Lung (tissue), 16 donors: ENCODE measurements around the gene ZCCHC12. TPM values are rescaled to one million over a fixed set of nuclear protein-coding genes. Genes with fewer than 3 reads are reported as not detected.

Experiments
- ATAC-seq: fragments of 200-7000 bp; cut with Tn5 transposase; one replicate; pipeline ENCODE4 v1.9.1; 2020; ENCODE audit warnings: moderate number of reproducible peaks; ENCODE audit not compliant: insufficient read depth, low FRiP score
- DNase-seq, 3 donors: peaks; one replicate each; pipeline ENCODE4 v3.0.0-alpha.2; 2013 to 2017
- H3K27ac ChIP-seq, 2 donors: one replicate each; pipeline ENCODE4 v1.5.1; 2013; ENCODE audit warnings: mild to moderate bottlenecking in 2 of 2, moderate library complexity in 2 of 2, control low read depth in 1 of 2, inconsistent platforms in 1 of 2, low read depth in 1 of 2, low read length in 1 of 2
- H3K27me3 ChIP-seq, 3 donors: one replicate each; pipeline ENCODE4 v1.5.1; 2013; ENCODE audit warnings: low read length in 2 of 3; ENCODE audit not compliant: control insufficient read depth in 3 of 3, insufficient read depth in 3 of 3
- H3K36me3 ChIP-seq, 4 donors: one replicate each; pipeline ENCODE4 v1.5.1; 2013; ENCODE audit warnings: low read length in 4 of 4, mild to moderate bottlenecking in 1 of 4, moderate library complexity in 1 of 4; ENCODE audit not compliant: control insufficient read depth in 4 of 4, insufficient read depth in 4 of 4
- H3K4me1 ChIP-seq, 5 donors: one replicate each; pipeline ENCODE4 v1.5.1; 2013; ENCODE audit warnings: low read length in 5 of 5, mild to moderate bottlenecking in 2 of 5, moderate library complexity in 1 of 5; ENCODE audit not compliant: control insufficient read depth in 5 of 5, insufficient read depth in 5 of 5
- H3K4me3 ChIP-seq: one replicate; pipeline ENCODE4 v1.5.1; 2013; ENCODE audit warnings: mild to moderate bottlenecking, control low read depth, moderate library complexity
- H3K9ac ChIP-seq, 2 donors: one replicate each; pipeline ENCODE4 v1.5.1; 2013; ENCODE audit warnings: low read length in 2 of 2, control low read depth in 1 of 2; ENCODE audit not compliant: insufficient read depth in 1 of 2
- H3K9me3 ChIP-seq, 4 donors: one replicate each; pipeline ENCODE4 v1.5.1; 2013; ENCODE audit warnings: low read length in 3 of 4, mild to moderate bottlenecking in 1 of 4, moderate library complexity in 1 of 4; ENCODE audit not compliant: control insufficient read depth in 4 of 4, insufficient read depth in 3 of 4
- CTCF ChIP-seq: IDR thresholded peaks from 2 replicates; pipeline ENCODE4 v1.5.1; 2012; ENCODE audit warnings: mild to moderate bottlenecking; ENCODE audit errors: control extremely low read depth, extremely low read depth
- WGBS, 2 donors: extraction: QIAGEN DNeasy Blood & Tissue Kit; methylation state at CpG; one replicate each; pipeline ENCODE4 v1.1.7; 2013; 5-methylcytosine and 5-hydroxymethylcytosine counted together
- long read RNA-seq, 5 donors: transcript quantifications; one replicate each; lab custom pipeline, GENCODE V29; 2026
- polyA plus RNA-seq, 2 donors: library from polyadenylated mRNA; stranded (reverse); fragments of 200-250 nt; gene quantifications; one replicate each; pipeline ENCODE4 v1.2.1, GENCODE V29; 2013
- total RNA-seq, 2 donors: library from RNA; depleted of rRNA in 1 of 2; stranded (reverse); fragments of >200 nt in 1 of 2; gene quantifications; one replicate each; pipeline ENCODE4 v1.2.1, GENCODE V29; 2014 to 2021
- donor health status: control.
- donor health status: control.
- donor health status: Bipolar disorder and iron deficiency.
- donor health status: healthy.
- donor health status: DM: yes; HTN: yes; CAD: no.

Gene ZCCHC12
- total RNA-seq (1 to 10 TPM in 1 of 2 donors, under 1 TPM in 1; 0.88 to 1.5 TPM), polyA plus RNA-seq (under 1 TPM; 0.10 TPM)
- long read RNA-seq, donor 1, result 0 reads
- long read RNA-seq, donor 2, result 0 reads
- long read RNA-seq, donor 3, partial matches to known transcripts, result 0 of 1 reads
- long read RNA-seq, donor 3, other reads (novel, unspliced or antisense), result 0 of 1 reads
- long read RNA-seq, donor 4, result 0 reads
- long read RNA-seq, donor 5, result 0 reads

GRCh38 chrX:118823263-118824172 lies at the start of gene ZCCHC12:
TSS of gene ZCCHC12 (plus strand) at chrX:118823824. CDS start at chrX:118825245, 1,421 bp downstream.
- no peak for TF ChIP-seq CTCF
- Histone ChIP-seq H3K27ac (no peak within 1 kb of the TSS), H3K9ac (no peak within 1 kb of the TSS), H3K36me3 (no peaks in the 10 kb centered on the region), H3K9me3 (peaks cover 0 to 5% (median 1%) of the 10 kb centered on the region in 4 donors), H3K27me3 (peaks cover 0 to 35% (median 24%) of the 10 kb centered on the region in 3 donors), H3K4me3 (no peak within 1 kb of the TSS), H3K4me1 (peaks cover 0 to 7% (median 0%) of the 10 kb centered on the region in 5 donors)
- no peak for ATAC-seq
- peak; percentile 72 to 84 (median 81) for DNase-seq
- WGBS, 2 donors, result 3 to 32% methylated on average over 49 to 51 of the region's 51 CpGs

- WGBS, 2 donors, result 87 to 100% methylated on average over 2 of the region's 2 CpGs
Measured at GRCh38 chrX:118779581-118779980, 44.0 kb upstream of the ZCCHC12 start.

GRCh38 chrX:118780509-118780908 lies 43.1 kb upstream of the ZCCHC12 start:
- Histone ChIP-seq H3K9ac (no peak overlapping the region), H3K4me3 (no peak overlapping the region), H3K27ac (no peak overlapping the region), H3K9me3 (no peaks in the 10 kb centered on the region), H3K4me1 (no peaks in the 10 kb centered on the region), H3K27me3 (no peaks in the 10 kb centered on the region), H3K36me3 (no peaks in the 10 kb centered on the region)
- WGBS, 2 donors, result 27 to 67% methylated on average over 2 of the region's 2 CpGs
- ATAC-seq (no peak), DNase-seq (no peak)
- no peak for TF ChIP-seq CTCF

More at GRCh38 chrX:118779581-118779980, 44.0 kb upstream of the ZCCHC12 start:
- Histone ChIP-seq H3K4me3 (no peak overlapping the region), H3K9me3 (no peaks in the 10 kb centered on the region), H3K27ac (no peak overlapping the region), H3K36me3 (no peaks in the 10 kb centered on the region), H3K9ac (no peak overlapping the region), H3K27me3 (no peaks in the 10 kb centered on the region), H3K4me1 (no peaks in the 10 kb centered on the region)
- no peak for DNase-seq
- ATAC-seq, result no peak
- TF ChIP-seq CTCF, result no peak
